GM15510 (cell line): ENCODE data around the gene ELL.

Experiments used
- POLR2A ChIP-seq: IDR thresholded peaks from 3 replicates; pipeline ENCODE4 v1.6.1; 2011; ENCODE audit warnings: borderline replicate concordance; ENCODE audit not compliant: insufficient read length; ENCODE audit errors: extremely low read depth

The ELL gene

GRCh38 chr19:18517606-18518005, 4.3 kb downstream of the ELL start:
- TF ChIP-seq POLR2A: no peak

- no peak for TF ChIP-seq POLR2A
Observed at GRCh38 chr19:18515959-18516358, 5.9 kb downstream of the ELL start.

GRCh38 chr19:18514800-18515682, 6.8 kb downstream of the ELL start:
- no peak for TF ChIP-seq POLR2A

- no peak for TF ChIP-seq POLR2A
Observed at GRCh38 chr19:18513868-18514267, 8.0 kb downstream of the ELL start.

DNA sequence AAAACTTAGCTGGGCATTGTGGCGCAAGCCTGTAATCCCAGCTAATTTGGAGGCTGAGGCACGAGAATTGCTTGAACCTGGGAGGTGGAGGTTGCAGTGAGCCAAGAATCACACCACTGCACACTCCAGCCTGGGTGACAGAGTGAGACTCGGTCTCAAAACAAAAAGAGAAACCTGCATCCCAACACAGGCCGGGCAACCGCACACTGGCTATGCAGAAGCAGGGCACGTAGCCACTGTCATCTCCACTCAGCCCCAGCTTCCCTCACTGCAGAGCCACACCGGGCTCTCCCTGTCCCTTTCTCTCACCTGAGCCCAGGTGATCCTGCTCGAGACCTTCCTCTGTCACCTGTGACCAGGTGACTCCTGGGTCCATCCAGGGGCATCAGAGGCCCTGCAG, 11.7 kb downstream of the ELL start:
- TF ChIP-seq POLR2A: no peak

DNA sequence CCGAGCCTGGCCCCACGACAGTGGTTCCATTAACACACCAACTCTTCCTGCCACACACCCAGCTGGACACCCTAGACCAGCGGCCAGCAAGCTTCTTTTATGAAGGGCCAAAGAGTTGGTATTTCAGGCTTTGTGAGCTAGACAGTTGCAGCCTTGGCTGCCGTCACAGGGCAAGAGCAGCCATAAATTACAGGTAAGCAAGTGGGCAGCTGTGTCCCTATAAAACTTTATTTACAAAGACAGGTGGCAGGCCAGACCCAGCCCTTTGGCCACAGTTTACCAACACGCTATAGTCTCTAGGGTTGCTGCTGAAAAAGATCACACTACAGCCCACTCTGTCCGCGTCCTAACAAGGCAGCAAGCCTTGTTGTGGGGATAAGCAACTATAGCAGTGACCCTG, 13.3 kb downstream of the ELL start:
- no peak for TF ChIP-seq POLR2A

DNA sequence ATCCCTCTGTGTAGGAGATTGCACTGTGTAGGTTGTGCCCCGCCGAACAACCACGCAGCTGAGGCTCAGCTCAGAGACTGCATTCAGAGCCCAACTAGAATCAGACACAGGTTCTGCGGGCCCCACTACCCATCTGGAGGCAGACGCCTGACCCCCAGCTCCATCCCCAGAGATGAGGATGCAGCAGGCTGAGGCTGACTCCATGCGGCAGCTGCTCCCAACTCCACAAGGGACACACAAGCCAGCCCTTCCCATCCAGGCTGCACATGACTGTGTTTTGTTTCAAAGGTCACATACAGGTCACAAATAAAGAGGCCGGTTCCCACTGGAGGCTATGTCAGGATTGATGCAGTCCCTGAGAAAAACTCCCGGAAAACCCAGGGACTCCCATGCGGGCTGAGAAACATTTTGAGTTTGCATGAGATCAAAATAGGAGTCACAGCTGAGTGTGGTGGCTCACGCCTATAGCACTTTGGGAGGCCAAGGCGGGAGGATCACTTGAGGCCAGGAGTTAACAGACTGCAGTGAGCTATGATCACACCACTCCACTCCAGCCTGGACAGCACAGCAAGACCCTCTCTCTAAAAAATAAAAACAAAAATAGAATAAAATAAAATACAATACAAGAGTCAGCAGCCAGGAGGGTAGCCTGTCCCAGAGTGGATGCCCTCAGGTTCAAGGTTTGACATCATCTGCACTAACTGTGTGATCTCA, 14.0 kb downstream of the ELL start:
- no peak for TF ChIP-seq POLR2A

- TF ChIP-seq POLR2A: no peak
Observed at GRCh38 chr19:18507021-18507726, 14.7 kb downstream of the ELL start.

GRCh38 chr19:18506101-18506930, 15.6 kb downstream of the ELL start:
- TF ChIP-seq POLR2A: no peak

- TF ChIP-seq POLR2A: no peak
Observed at GRCh38 chr19:18504886-18505610, 16.8 kb downstream of the ELL start.

- TF ChIP-seq POLR2A: no peak
Observed at GRCh38 chr19:18503971-18504885, 17.6 kb downstream of the ELL start.

DNA sequence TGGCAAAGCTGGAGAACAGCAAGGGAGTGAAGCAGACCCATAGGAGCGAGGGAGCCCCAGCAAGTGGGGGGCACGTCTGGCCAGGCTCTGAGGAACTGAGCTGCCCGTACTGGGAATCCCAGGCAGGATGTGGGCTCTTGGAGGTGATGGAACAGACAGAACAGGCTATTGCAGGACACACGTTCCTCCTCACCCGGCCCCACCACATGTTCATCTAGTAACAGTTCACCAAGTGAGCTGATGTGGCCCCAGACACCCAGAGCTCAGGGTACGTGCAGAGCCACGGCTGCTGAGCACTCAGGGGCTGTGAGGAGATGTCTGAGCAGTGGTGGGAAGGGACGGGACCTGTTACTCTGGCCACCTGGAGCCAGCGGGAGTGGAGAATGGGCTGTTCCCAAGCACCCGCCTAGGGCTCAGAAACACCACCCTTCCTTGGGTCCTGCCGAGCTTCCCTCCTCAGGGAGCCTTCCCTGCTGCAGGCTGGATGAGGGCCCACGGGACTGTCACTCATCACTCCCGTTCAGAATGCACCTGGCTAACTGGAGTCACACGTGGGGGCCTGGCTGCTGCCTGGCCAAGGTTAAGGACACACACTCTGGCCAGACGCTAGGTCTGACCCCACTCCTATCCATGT, 18.4 kb downstream of the ELL start:
- no peak for TF ChIP-seq POLR2A
